T-helper 1 cell (primary cell): ENCODE measurements around the gene SCAMP3.
A peak's percentile ranks its signal among the peaks of the same experiment; 100 is the strongest.
"Not testable (repeated sequence)": the region's sequence is repeated elsewhere in the genome, so short reads cannot be mapped to it uniquely, and the experiment has no call there.

Experiments
- DNase-seq, 5 donors: peaks; one replicate each; pipeline ENCODE4 v3.0.0-alpha.2; 2012 to 2020

Gene SCAMP3

GRCh38 chr1:155226910-155227260, 35.3 kb downstream of the SCAMP3 start:
- no peak for DNase-seq

- DNase-seq, result peak; percentile 66 to 85 (median 75)
Measured at GRCh38 chr1:155226188-155226909, 35.8 kb downstream of the SCAMP3 start.

- DNase-seq, result not testable (repeated sequence)
Measured at GRCh38 chr1:155225404-155225759, 36.8 kb downstream of the SCAMP3 start.

GRCh38 chr1:155223047-155223446, 39.1 kb downstream of the SCAMP3 start:
- no peak for DNase-seq

GRCh38 chr1:155220211-155220965, 41.8 kb downstream of the SCAMP3 start:
- not testable (repeated sequence) for DNase-seq

GRCh38 chr1:155219592-155220031, 42.5 kb downstream of the SCAMP3 start:
- peak in 1 of 5 donors; percentile 32 for DNase-seq

- peak in 1 of 5 donors; percentile 40 for DNase-seq
Measured at GRCh38 chr1:155218854-155219591, 43.1 kb downstream of the SCAMP3 start.

- DNase-seq, result not testable (repeated sequence)
Measured at GRCh38 chr1:155214702-155215101, 47.5 kb downstream of the SCAMP3 start.

- not testable (repeated sequence) for DNase-seq
Measured at GRCh38 chr1:155212051-155212440, 50.1 kb downstream of the SCAMP3 start.

- not testable (repeated sequence) for DNase-seq
Measured at GRCh38 chr1:155211381-155212050, 50.6 kb downstream of the SCAMP3 start.

- DNase-seq, result no peak
Measured at GRCh38 chr1:155210314-155211104, 51.7 kb downstream of the SCAMP3 start.

GRCh38 chr1:155209312-155209721, 52.8 kb downstream of the SCAMP3 start:
- no peak for DNase-seq

GRCh38 chr1:155208541-155209311, 53.4 kb downstream of the SCAMP3 start, which contains the start of gene MTX1:
Gene MTX1 (plus strand): TSS chr1:155208695. CDS start chr1:155208805, 110 bp downstream.
- peak; percentile 83 to 89 (median 87) for DNase-seq

GRCh38 chr1:155207806-155208540, 54.2 kb downstream of the SCAMP3 start, which contains the start of gene THBS3:
Gene THBS3 (minus strand): TSS chr1:155207897. CDS start chr1:155207876, 21 bp downstream.
- DNase-seq, result no peak

GRCh38 chr1:155206891-155207805, 55.0 kb downstream of the SCAMP3 start:
- peak; percentile 73 to 89 (median 85) for DNase-seq
